Measurements from ENCODE around the gene KPNA1.
A peak's percentile ranks its signal among the peaks of the same experiment; 100 is the strongest.

KPNA1 gene

GRCh38 chr3:122383771-122384697, 130.7 kb downstream of the KPNA1 start, which contains the start of gene FAM162A:
FAM162A (plus strand) TSS chr3:122384182; CDS start chr3:122384266, 84 bp downstream.
- TF ChIP-seq CTCF (IDR thresholded peaks at IDR 0.05; ENCODE audit: low read depth, low read length) = peak; percentile 41
- DNase-seq (ENCODE audit: low read depth, low spot score) = peak; percentile 89
- in situ Hi-C loops (cut with HindIII; ENCODE audit: low sequenced_read_pairs) = no loop called here
- peak within 1 kb of the TSS; percentile 93 for H3K4me3 ChIP-seq (ENCODE audit: low read depth, low read length)

DNA sequence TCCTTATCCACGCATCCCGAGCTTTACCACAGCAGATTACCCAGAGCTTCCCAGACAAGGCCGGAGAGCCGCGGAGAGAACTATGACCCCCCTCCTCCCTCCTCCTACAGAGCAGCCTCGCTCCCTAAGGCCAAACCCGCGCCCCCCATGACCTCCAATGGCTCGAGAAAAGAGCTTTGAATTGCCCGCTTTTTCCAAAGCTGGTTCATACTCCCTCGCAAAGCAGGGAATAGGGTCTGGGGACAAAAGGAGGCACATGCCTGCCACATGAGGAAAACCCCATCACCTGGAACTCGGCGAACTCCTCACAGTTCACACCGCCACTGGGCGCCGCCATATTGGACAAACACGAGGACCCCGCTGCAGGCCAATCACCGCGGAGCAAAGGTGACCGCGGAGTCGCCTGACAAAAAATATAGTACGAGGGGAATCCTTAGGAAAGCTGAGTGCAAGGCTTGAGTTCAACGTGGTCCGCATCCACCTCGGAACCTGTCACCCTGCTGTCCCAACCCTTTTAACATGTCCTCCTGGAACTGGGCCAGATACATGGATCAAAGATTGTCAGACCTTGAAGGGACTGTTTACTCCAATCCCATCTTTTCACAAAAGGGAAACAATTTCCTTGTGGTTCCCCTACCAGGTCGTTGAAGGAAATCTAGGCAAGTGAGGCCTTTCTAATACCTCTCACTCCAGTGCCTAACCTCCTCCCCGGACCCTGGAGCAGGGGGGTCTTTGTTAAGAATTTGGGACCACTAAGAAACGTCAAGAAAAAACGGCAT, 131.7 kb downstream of the KPNA1 start, which contains the start of gene MIX23:
MIX23 (minus strand) TSS at position 344 of the 779 bp plus-strand sequence; CDS start at position 337, 7 bp downstream.
- TF ChIP-seq CTCF (IDR thresholded peaks at IDR 0.05; ENCODE audit: low read depth, low read length) = no peak
- H3K4me3 ChIP-seq (ENCODE audit: low read depth, low read length) = peak within 1 kb of the TSS; percentile 93
- in situ Hi-C loops (cut with HindIII; ENCODE audit: low sequenced_read_pairs) = no loop called here
- peak; percentile 85 for DNase-seq (ENCODE audit: low read depth, low spot score)

- no peak for DNase-seq (ENCODE audit: low read depth, low spot score)
- no peak for TF ChIP-seq CTCF (IDR thresholded peaks at IDR 0.05; ENCODE audit: low read depth, low read length)
- in situ Hi-C loops (cut with HindIII; ENCODE audit: low sequenced_read_pairs) = no loop called here
Observed at GRCh38 chr3:122377975-122378374, 136.8 kb downstream of the KPNA1 start.

DNA sequence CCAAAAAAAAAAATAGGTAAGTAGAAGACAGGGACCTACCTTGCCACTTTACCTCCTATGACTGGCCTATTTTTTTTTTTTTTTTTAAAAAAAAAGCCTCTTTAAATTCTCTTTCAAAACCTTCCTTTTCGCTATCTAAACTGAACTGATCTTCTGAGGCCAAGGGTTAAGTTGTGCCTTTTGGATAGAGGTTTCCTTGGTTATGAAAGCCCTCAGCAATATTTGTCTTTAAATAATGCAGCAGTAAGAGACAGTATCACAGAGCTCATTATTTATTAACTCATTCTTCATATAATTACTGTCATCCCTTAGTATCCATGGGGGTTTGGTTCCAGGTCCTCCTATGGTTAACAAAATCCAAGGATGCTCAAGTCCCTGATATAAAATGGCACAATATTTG, 140.7 kb downstream of the KPNA1 start:
- in situ Hi-C loops (cut with HindIII; ENCODE audit: low sequenced_read_pairs) = no loop called here
- no peak overlapping the region for H3K4me3 ChIP-seq (ENCODE audit: low read depth, low read length)
- TF ChIP-seq CTCF (IDR thresholded peaks at IDR 0.05; ENCODE audit: low read depth, low read length) = no peak
- DNase-seq (ENCODE audit: low read depth, low spot score) = no peak

More at GRCh38 chr3:122377975-122378374, 136.8 kb downstream of the KPNA1 start:
- no peak overlapping the region for H3K4me3 ChIP-seq (ENCODE audit: low read depth, low read length)

All from astrocyte of the spinal cord (primary cell).